Tibial nerve (tissue), 4 donors: ENCODE measurements around the gene PRKAR1B.

Experiments
- CTCF ChIP-seq, 5 experiments: fragments of 200-600 bp in 3 of 5; fragments of 450-650 bp in 2 of 5; sonication (generic) in 3 of 5; IDR thresholded peaks; one replicate each; pipeline ENCODE4 v1.5.1; 2016 to 2019; ENCODE audit warnings: antibody characterized with exemption in 5 of 5, mild to moderate bottlenecking in 3 of 5, moderate library complexity in 2 of 5
- EP300 ChIP-seq, 2 donors: sonication (generic); formaldehyde crosslinking; IDR thresholded peaks; one replicate each; pipeline ENCODE4 v1.6.1; 2017; ENCODE audit warnings: antibody characterized with exemption in 2 of 2, mild to moderate bottlenecking in 1 of 2
- POLR2A ChIP-seq, 2 donors: fragments of 450-650 bp; IDR thresholded peaks; one replicate each; pipeline ENCODE4 v1.6.1; 2017; ENCODE audit warnings: antibody characterized with exemption in 2 of 2, mild to moderate bottlenecking in 2 of 2, moderate library complexity in 2 of 2

- TF ChIP-seq CTCF (IDR thresholded peaks at IDR 0.05) (no peak), EP300 (IDR thresholded peaks at IDR 0.05) (no peak), POLR2A (IDR thresholded peaks at IDR 0.05) (no peak)
Measured at GRCh38 chr7:729140-730000, 2.3 kb upstream of the PRKAR1B start.
